Activated naive CD8-positive, alpha-beta T cell treated with anti-CD3 and anti-CD28 coated beads, Interleukin-2, amount 50 U/mL, for 16 hours (primary cell): ENCODE results near the gene PGLYRP3.
"Not testable (repeated sequence)": the region's sequence is repeated elsewhere in the genome, so short reads cannot be mapped to it uniquely, and the experiment has no call there.

Experiments used
- DNase-seq: peaks from one replicate; pipeline ENCODE4 v3.0.0-alpha.2; 2020; ENCODE audit warnings: low read depth, low spot score

Gene PGLYRP3

DNA sequence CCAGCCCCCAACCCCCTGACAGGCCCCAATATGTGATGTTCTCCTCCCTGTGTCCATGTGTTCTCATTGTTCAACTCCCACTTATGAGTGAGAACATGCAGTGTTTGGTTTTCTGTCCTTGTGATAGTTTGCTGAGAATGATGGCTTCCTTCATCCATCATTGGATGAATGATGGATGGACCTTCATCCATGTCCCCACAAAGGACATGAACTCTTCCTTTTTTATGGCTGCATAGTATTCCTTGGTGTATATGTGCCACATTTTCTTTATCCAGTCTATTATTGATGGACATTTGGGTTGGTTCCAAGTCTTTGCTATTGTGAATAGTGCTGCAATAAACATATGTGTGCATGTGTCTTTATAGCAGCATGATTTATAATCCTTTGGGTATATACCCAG lies 1.6 kb upstream of the PGLYRP3 start:
- DNase-seq, result not testable (repeated sequence)

DNA sequence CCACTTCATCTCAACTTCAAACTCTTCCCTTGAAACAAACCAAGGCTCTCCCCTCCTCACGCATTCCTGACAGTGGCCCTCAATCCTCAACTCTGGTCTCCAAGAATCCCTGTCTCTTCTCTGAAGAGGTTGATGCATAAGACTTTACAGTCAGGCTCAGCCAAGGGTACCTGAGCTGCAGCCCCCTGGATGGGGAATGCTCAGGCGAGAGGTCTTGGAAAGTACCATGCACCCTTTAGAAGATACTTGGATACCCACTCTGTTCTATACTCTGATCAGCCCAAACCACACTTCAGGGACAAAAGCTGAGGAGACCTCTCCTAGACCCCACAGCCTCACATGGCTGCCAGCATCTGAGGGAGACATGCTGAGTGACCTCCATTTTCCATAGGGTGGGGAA lies 536 bp upstream of the PGLYRP3 start:
- no peak for DNase-seq

DNA sequence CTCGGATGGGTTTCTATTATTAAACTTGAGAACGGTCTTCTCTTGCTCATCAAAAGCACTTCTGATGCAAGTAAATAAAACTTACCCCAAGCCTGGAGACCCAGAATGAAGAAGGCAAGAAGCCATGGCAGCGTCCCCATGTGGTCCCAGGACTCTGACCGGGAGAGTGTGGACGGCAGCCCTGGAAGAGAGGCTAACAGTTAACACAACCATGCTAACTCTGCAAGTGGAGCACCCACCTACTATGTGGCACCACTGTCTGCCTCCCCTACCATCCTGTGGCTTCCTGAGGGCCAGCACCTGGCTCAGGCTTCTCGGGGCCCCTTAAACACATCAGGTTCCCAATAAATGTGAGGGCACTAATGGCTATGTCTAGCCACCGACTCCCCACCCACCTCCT lies 2.2 kb downstream of the PGLYRP3 start:
- DNase-seq, result no peak

DNA sequence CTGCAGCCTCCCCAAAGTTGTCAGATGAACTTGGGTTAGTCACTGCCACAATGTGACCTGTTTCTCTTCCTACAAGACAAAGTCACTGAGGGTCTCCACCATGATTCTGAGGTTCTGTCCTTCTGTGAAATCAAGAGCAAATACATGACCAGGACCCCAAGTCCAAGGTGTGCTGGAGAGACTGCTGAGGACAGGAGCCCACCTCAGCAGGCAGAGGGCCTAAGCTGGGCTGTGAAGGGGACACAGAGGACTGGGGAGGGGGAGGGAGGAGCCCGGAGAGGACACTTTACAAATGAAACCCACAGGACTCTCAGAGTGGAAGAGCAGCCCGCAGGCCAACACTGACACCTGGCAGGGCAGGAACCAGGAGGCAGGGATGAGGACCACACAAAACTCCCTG lies 3.3 kb downstream of the PGLYRP3 start:
- DNase-seq, result no peak

DNA sequence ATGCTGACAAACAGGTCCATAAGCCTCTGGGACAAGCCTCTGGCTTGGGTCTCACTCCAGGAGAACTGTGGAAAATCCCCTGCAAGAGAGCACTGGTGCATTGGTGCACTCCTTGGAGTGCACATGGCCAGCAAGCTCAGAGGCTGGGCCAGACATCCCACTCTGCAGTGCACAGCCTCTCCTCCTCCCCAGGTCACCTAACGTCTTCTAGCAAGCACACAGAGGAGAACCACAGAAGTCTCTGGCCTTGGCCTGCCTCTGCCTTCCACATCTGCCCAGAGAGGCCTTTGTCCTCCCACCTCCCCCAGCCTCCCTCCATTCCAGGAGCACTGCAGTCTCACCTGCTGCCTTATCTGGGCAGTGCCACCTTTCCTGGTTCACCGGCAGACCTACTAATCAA lies 4.2 kb downstream of the PGLYRP3 start:
- no peak for DNase-seq

DNA sequence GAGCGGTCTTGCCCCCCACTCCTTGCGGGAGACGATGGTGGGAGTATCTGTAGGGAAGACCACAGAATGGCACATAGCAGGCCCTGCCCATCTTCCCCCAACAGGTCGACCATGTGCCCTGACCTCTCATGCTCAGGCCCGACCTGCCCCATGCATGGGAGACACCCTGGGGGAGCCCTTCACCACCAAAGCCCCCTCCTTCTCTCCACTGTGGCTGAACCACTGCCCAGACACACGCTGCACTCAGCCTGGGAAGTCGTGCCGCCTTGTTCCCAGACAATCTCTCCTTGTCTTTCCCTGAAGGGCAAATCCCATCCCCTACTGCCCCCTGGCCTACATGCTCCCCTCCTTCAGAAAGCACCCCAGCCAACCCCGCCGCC lies 5.5 kb downstream of the PGLYRP3 start:
- DNase-seq, result no peak

DNA sequence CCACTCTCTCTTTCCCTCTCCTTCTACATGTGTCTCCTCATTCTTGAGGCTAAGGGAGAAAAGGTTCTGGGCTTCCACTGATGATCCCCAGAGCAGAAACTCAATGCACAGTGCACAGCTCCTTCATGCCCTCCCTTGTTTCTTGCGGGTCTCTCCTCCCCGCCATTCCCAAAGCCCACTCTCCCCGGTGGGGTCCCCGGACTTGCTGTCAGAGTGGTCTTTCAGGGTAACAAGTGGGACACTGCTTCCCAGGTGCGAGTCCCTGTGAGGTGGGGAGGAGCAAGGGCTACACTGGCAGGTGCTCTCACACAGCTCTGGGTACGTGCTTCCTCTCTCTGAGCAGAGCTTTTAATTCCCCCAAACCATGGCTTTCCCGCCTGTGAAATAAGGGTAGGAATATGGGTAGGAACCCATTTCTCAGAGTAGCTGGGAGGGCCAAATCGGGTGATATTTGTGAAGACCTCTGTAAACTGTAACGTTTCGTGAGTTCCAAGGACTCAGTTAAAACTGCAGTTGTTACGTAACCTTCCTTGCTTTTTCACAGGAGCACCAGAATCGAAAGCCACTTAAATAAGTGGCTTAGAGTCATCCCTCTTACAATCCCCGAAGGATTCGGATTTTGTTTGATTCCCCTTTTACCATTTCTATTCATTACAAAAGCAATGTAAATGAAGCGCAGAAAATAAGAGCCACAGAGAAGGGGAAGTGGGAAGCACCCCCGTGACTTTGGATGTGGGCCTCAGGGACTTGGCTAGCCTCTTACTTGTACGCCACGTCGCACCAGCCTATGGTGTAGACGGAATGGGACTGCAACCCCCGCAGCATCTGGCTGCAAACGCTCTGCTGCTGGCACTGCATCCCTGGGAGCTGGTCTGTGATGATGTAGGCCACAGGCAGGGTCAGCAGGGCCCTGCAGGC lies 6.2 kb downstream of the PGLYRP3 start:
- DNase-seq, result no peak

DNA sequence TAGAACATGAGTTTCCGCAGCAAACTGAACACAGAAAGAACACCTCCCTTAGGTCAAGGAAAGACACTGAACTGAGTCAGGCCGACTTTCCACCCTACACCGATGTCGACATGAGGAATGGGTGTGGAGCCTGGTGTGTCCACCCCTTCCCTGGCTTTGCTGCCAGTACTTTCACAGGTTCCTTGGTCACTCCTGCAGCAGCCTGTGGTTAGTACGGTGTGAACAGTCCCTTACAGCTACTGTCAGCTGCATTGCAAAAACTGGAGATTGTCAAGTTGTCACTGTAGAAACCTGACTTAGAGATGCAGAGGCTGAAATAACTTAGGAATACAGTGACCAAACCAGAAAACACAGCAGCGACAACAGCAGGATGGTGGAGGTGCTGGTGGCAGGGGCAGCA lies 7.1 kb downstream of the PGLYRP3 start:
- no peak for DNase-seq

DNA sequence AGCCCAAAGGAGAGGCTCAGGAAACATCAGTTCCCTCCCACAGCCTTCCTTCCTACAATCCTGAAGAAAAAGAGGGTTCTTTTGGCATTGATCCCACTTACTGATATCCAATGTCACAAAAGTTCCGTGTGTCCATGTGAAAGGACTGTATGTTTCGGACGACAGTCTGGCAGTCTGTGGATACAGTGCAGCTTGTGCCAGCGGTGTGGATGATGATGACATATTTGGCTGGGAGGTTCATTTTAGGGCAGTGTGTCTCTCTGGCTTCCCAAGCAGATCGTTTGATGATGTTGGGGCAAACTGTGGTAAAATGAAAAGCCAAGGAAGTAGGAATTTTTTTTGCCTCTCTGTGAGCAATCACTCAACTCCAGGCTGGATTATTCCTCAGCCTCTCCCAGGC lies 10.4 kb downstream of the PGLYRP3 start:
- no peak for DNase-seq

DNA sequence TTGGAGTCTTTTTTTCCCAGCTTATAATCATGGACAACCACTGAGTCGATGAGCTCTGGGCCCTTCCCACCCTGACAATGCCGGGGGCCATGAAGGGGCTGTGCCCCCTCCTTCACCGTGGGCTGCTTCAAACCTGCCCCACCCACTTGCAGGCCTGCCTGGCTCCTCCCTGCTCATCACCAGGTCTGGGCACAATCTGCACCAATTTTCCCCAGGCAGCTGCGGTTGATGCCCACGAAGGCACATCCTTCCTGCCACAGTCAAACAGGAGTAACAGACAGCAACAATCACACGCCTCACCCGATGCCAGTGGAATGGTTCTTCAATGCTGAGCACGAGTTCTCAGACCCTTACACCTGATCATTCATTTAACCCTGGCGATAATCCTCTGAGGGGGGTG lies 18.9 kb downstream of the PGLYRP3 start:
- DNase-seq, result no peak

DNA sequence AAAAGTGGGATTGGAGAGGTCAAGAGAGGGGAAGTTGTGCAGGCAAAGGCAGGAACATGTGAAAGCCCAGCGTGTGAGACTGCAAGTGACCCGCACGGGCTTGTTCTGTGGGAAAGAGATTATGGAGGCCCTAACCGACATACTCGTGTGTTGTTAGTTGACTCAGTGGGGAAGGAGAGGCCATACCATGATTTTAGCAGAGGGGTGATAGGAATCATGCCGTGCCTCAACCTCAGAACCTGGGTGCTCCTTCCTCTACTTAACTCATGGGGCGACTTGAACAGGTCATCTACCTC lies 19.3 kb downstream of the PGLYRP3 start:
- no peak for DNase-seq

DNA sequence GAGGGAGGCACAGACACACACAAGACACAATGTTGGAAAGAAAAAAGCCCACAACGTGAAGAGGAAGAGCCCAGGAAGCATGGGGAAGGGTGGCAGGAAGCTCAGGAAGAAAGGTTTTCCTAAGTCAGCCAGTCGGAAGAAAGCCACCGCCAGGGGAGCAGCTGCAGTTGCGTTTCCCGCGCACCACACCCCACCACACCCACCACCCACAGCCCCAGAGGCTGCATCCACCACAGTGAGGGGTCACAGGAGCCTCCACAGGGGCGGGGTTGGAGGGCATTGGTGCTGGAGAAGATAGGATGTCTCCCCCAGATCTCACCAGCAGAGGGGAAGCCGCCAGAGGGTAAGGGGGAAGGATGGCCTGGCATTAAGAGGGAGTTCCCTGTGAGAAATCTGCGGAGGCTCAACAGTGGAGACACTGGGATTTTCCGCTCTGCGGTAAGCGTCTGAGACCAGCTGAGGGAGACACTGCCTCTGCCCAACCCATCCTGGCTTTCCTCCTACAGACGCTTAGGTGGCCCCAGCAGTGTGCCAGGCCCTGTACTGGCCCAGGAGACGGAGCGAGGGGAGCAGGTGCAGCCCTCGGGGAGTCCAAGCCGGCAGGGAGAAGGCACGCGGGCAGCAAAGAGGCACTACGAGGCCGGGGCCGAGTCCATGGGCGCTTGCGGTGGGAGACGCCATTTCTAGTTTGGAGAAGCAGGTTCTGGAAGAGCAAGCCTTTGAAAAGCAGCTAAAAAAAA lies 19.8 kb downstream of the PGLYRP3 start:
- no peak for DNase-seq

DNA sequence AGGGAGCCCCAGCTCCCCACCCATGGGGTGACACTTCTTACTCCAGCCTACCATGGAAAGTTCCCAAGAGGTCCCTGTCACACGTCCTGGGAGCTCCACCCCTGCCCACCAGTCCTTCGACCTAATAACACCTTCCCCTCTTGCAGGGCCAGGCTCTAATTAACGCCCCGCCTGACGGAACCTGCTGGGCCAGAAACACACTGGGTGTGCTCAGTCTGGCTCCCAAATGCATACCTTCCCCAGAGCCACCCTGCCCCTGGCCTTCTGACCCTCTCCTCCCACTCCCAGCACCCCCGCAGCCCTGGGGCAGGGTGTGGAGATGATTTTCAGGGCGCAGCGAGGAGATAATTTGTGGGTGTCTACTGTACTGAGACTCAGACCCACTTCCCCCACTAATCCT lies 20.6 kb downstream of the PGLYRP3 start:
- DNase-seq, result no peak

DNA sequence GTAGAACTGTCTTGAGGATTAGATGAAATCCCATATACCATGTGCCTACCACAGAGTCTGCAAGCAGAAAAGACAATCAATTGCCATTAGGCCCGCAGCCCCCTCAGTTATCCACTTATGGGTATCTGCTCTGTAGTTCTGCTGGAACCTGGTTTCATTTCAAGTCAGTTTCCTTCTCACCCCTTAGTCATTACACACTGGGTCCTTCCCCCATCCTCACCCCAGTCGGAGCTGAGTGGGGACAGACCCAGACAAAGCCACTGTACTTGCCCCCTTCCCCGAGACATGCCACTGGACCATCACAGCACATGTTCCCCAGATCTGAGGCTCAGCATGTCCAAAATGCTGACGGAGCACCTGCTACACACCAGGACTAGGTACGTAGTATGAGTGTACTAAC lies 21.2 kb downstream of the PGLYRP3 start:
- DNase-seq, result no peak

DNA sequence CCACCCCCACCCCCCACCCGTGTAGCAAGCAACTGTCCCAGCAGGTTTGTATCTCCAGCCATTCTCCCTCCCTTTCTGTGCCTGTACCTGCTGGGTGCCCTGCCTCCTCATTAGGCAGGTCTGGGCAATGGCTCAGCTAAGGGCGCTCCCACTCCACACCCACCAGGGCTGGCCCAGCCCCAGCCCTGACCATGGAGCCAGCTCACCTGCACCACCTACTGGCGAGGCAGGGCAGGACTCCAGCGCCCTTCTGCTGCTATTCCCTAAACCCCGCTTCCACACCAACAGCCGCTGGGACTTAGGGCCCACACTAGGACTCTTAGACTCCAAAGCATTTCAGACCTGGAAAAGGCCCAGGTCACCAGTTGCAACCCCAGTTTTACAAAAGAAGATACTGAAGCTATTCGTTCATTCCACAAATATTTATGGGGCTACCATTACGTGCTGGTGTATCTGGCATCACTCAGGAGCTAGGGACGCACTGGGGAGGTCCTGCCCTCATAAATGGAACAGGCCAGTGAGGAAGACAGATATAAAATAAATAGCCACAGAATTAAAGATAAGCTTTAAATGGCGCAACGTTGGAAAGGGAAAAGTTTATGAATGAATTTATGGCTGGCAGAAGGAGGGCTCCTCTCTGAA lies 24.0 kb downstream of the PGLYRP3 start:
- DNase-seq, result no peak

DNA sequence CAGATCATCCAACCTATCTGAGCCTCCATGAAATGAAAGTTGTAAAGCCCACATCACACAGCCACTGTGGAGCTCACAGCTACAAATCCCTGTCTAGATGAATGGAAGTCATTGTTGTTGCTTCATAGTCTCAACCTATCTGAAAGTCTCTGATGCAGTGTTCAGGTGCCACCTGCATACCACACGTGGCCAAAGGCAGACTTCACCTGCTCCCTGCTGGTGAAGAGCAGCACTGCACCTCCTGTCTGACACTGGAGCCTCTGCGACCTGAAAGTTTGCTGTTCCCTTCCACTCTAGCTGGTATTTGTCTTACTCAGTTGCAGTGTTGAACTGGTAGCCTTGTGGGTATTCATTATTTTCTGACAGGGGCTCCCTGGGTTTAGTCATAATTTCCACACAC lies 34.9 kb downstream of the PGLYRP3 start:
- no peak for DNase-seq

DNA sequence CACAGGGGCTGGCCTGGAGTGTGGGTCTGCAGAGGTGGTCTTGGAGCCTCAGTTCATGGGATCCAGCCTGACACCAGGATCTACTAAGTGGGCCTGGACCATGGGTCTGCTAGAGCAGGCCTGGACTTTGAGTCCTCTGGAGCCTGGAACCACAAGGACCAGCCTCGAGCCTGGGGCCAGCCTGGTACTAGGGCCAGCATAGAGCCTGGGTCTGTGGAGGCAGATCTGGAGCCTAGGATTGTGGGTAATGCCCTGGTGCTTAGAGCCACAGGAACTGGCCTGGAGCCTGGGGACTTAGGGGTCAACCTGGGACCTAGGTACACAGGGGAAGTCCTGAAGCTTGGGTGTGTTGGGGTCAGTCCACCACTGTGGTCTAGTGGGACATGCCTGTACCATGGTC lies 40.6 kb downstream of the PGLYRP3 start:
- no peak for DNase-seq

DNA sequence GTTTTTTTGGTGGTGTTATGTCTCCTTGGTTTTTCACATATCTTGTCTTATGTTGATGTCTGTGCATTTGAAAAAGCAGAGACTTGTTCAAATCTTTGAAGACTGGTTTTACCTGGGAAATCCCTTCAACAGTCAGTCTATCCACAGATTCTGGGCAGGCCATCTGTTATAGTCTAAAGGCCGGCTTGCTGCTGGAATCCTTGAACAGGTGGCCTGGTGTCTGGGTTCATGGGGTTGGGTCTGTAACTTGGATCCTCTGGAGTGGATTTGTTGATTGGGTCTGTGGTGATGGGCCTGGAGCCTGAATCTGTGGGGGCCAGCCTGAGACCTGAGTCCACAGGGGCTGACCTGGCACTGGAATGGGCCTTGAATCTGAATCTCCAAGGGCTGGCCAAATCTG lies 41.0 kb downstream of the PGLYRP3 start:
- no peak for DNase-seq

DNA sequence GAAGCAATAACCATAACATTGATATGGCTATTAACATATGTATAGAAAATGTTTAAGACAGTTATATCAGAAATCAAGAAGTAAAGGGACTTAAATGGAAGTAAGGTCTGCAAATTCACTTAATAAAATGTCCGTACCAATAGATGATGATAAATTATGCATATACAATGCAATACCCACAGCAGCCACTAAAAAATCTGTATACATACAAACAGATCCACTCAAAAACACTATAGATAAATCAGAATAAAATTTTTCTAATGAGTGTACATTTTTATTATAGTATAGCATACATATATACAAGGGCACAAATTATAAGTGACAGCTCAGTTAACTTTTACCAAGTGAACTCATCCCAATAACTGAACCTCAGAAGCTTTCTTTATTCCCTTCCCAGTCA lies 47.3 kb downstream of the PGLYRP3 start:
- DNase-seq, result no peak

DNA sequence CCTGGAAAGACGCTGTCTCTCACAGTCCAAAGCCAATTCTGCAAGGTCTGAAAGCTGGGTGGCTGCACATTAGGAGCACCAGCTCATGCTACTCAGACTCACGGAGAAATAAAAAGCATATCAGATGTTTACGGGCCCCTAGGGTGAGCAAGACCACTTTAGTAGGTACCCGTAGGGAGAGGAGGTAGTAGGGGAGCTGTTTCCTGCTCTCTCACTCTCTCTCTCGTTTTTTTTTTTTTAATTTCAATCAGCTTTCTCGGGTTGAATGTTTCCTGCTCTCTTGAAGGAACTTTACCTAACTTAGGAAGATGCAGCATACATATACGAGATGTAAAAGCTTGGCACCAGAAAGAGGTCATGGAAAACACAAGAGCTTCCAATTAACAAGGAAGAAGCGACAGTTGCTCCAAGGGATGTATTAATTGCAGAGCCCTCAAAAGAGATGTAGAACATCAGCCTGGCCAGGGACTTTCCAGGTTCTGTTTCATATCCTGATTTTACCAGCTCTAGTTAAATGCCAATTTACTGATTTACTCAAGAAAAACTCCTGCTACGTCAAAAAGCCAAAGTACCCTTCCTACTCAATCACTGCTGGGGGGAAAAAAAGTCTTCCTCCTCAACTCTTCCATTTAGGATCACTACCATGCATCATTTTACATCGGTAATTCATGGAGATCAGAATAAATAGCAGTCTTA lies 50.1 kb downstream of the PGLYRP3 start:
- no peak for DNase-seq

DNA sequence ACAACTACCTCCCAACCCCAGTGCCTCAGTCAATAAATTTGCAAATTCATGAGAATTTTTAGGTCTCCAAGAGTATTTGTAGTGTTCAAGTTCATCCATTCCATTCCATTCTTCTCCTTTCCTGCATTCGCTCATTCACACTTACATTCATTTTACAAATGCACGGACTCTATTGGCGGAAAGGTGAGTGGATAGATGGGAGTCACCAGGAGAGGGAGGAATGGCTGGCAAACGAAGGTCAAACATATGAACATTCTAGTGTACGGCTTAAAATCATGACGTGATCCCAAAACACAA lies 50.7 kb downstream of the PGLYRP3 start:
- DNase-seq, result no peak

DNA sequence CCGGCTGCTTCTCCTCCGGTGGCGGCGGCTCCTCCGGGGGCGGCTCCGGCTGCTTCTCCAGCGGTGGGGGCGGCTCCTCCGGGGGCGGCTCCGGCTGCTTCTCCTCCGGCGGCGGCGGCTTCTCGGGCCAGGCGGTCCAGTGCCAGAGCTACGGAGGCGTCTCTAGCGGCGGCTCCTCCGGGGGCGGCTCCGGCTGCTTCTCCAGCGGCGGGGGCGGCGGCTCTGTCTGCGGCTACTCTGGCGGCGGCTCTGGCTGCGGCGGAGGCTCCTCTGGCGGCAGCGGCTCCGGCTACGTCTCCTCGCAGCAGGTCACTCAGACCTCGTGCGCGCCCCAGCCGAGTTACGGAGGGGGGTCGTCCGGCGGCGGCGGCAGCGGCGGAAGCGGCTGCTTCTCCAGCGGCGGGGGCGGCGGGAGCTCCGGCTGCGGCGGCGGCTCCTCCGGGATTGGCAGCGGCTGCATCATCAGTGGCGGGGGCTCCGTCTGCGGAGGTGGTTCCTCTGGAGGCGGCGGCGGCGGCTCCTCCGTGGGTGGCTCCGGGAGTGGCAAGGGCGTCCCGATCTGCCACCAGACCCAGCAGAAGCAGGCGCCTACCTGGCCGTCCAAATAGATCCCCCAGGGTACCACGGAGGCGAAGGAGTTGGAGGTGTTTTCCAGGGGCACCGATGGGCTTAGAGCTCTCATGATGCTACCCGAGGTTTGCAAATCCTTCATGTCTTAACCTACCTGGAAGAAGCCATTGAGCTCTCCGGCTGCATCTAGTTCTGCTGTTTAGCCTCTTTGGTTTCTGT lies 51.3 kb downstream of the PGLYRP3 start:
- DNase-seq, result no peak
